ENCODE results near the gene PPP1R10. TPM values are rescaled to one million over a fixed set of nuclear protein-coding genes. Genes with fewer than 3 reads are reported as not detected.

Gene PPP1R10
- total and polyA plus RNA-seq, 2 of the 13 experiments (the other 11 are each of a cell fraction or from before 2014, with no cell fraction given) = 26.3 to 38.4 TPM

- TF ChIP-seq DRAP1 (CRISPR knock-in tag; IDR thresholded peaks at IDR 0.05) (peak; percentile 32; the same call in 1 of the 2 replicates), ZNF263 (CRISPR knock-in tag; IDR thresholded peaks at IDR 0.05) (peak; percentile 7; the same call in 1 of the 2 replicates), ZNF709 (CRISPR knock-in tag; IDR thresholded peaks at IDR 0.05) (no peak), PAXIP1 (CRISPR knock-in tag; conservative IDR thresholded peaks at IDR 0.05) (peak; percentile 99), ARID2 (CRISPR knock-in tag; IDR thresholded peaks at IDR 0.05; ENCODE audit: borderline replicate concordance) (no peak), SMARCC2 (IDR thresholded peaks at IDR 0.05) (0 out of 2 replicates have a peak, but pooled peaks have one; percentile 3), ZNF276 (CRISPR knock-in tag; IDR thresholded peaks at IDR 0.05; ENCODE audit: low read depth) (peak; percentile 34; the same call in 1 of the 2 replicates), KLF16 (CRISPR knock-in tag; IDR thresholded peaks at IDR 0.05) (peak in 1 of 2 experiments; percentile 88; a peak in 1 of 4 replicates), ZNF761 (CRISPR knock-in tag; conservative IDR thresholded peaks at IDR 0.05) (peak; percentile 88), ZBTB2 (CRISPR knock-in tag; IDR thresholded peaks at IDR 0.05; ENCODE audit: low read depth) (0 out of 2 replicates have a peak, but pooled peaks have one; percentile 68), GATAD1 (CRISPR knock-in tag; IDR thresholded peaks at IDR 0.05) (peak; percentile 83), TERF1 (CRISPR knock-in tag; IDR thresholded peaks at IDR 0.05) (0 out of 2 replicates have a peak, but pooled peaks have one; percentile 56), ELF1 (CRISPR knock-in tag; IDR thresholded peaks at IDR 0.05) (peak; percentile 73), RARA (CRISPR knock-in tag; IDR thresholded peaks at IDR 0.05) (peak; percentile 91), NFKBIZ (CRISPR knock-in tag; IDR thresholded peaks at IDR 0.05) (no peak), SAFB2 (CRISPR knock-in tag; IDR thresholded peaks at IDR 0.05; ENCODE audit: borderline replicate concordance, low read depth) (no peak; the same call in 1 of the 2 replicates), E2F2 (CRISPR knock-in tag; IDR thresholded peaks at IDR 0.05; ENCODE audit: borderline replicate concordance) (no peak)
Measured at GRCh38 chr6:30654798-30655742, 38.0 kb upstream of the PPP1R10 start (continued).
